A204.1 (cell line): ENCODE measurements around the gene RNF121.

Experiments used
- FAIRE-seq: peaks from 2 replicates; lab custom pipeline; 2012; peaks lifted over from hg19 to GRCh38; lab: Jason Lieb, UNC

Gene RNF121

GRCh38 chr11:72006309-72007088 is 77.7 kb downstream of the RNF121 start:
- no peak for FAIRE-seq

- FAIRE-seq, result no peak
These were observed 78.2 kb downstream of the RNF121 start for GRCh38 chr11:72007089-72007476.

- FAIRE-seq, result no peak
These were observed 78.7 kb downstream of the RNF121 start for GRCh38 chr11:72007587-72007986.

- no peak for FAIRE-seq
These were observed 79.9 kb downstream of the RNF121 start for GRCh38 chr11:72008728-72009127.

- no peak for FAIRE-seq
These were observed 80.3 kb downstream of the RNF121 start for GRCh38 chr11:72009156-72009555.

- no peak for FAIRE-seq
These were observed 81.8 kb downstream of the RNF121 start for GRCh38 chr11:72010529-72011233.

GRCh38 chr11:72012091-72012630 is 83.3 kb downstream of the RNF121 start:
- no peak for FAIRE-seq

GRCh38 chr11:72012897-72013721 is 84.3 kb downstream of the RNF121 start:
- FAIRE-seq, result no peak

GRCh38 chr11:72013765-72014711 is 85.2 kb downstream of the RNF121 start:
- no peak for FAIRE-seq

- FAIRE-seq, result no peak
These were observed 86.0 kb downstream of the RNF121 start for GRCh38 chr11:72014761-72015320.

GRCh38 chr11:72015511-72016061 is 86.7 kb downstream of the RNF121 start:
- FAIRE-seq, result no peak

GRCh38 chr11:72018171-72018570 is 89.3 kb downstream of the RNF121 start:
- FAIRE-seq, result no peak

- FAIRE-seq, result no peak
These were observed 94.5 kb downstream of the RNF121 start for GRCh38 chr11:72023335-72023734.

- FAIRE-seq, result no peak
These were observed 95.4 kb downstream of the RNF121 start for GRCh38 chr11:72024069-72024754.

GRCh38 chr11:72026090-72026489 is 97.2 kb downstream of the RNF121 start:
- no peak for FAIRE-seq

- no peak for FAIRE-seq
These were observed 101.7 kb downstream of the RNF121 start for GRCh38 chr11:72030472-72031045.

- no peak for FAIRE-seq
These were observed 107.8 kb downstream of the RNF121 start for GRCh38 chr11:72036687-72037086.

GRCh38 chr11:72037554-72038311 is 108.9 kb downstream of the RNF121 start:
- no peak for FAIRE-seq

GRCh38 chr11:72038491-72038890 is 109.6 kb downstream of the RNF121 start:
- no peak for FAIRE-seq
